Endothelial cell of umbilical vein (primary cell): ENCODE data around the gene PTPDC1. TPM values are rescaled to one million over a fixed set of nuclear protein-coding genes. Genes with fewer than 3 reads are reported as not detected.

Source experiments
- BruUV-seq: library from RNA; stranded (reverse); fragments of 400-500 nt; replicated peaks from 2 replicates; lab custom pipeline; 2021; lab: Mats Ljungman, UMichigan
- CTCF ChIA-PET: fragments of 300-600, 350-600 bp; sonication (Branson Sonifier 250); formaldehyde crosslinking; loops from one replicate; lab custom pipeline; 2021; ENCODE audit warnings: antibody characterized with exemption, inconsistent platforms; lab: Charles Lee
- POLR2A ChIA-PET: fragments of 300-600, 350-600 bp; sonication (Branson Sonifier 250); formaldehyde crosslinking; loops from one replicate; lab custom pipeline; 2021; ENCODE audit warnings: antibody characterized with exemption, inconsistent platforms; lab: Charles Lee
- DNase-seq: peaks from one replicate; pipeline ENCODE4 v3.0.0-alpha.2; 2011; ENCODE audit warnings: low read depth, low spot score
- FAIRE-seq: peaks from 2 replicates; lab custom pipeline; 2011; peaks lifted over from hg19 to GRCh38; lab: Jason Lieb, UNC
- H2AFZ ChIP-seq: 2 replicates; pipeline ENCODE4 v1.6.0; 2012; ENCODE audit warnings: low read depth, low read length, control low read depth, inconsistent platforms
- H3K27ac ChIP-seq: 2 replicates; pipeline ENCODE4 v1.5.1; 2011; ENCODE audit warnings: low read depth, mild to moderate bottlenecking, control low read depth, low read length, moderate library complexity; ENCODE audit not compliant: insufficient read depth
- H3K27me3 ChIP-seq, 2 experiments: 2 replicates each; pipeline versions ENCODE4 v1.6.0 to v1.6.1; 2011; ENCODE audit warnings: low read length in 2 of 2, mixed read lengths in 1 of 2; ENCODE audit not compliant: control insufficient read depth in 2 of 2, insufficient read depth in 2 of 2
- H3K36me3 ChIP-seq, 2 experiments: 2 replicates in 1 of 2; 3 replicates in 1 of 2; pipeline ENCODE4 v1.5.1; 2011; ENCODE audit warnings: low read length in 2 of 2, mild to moderate bottlenecking in 1 of 2, moderate library complexity in 1 of 2; ENCODE audit not compliant: control insufficient read depth in 2 of 2, insufficient read depth in 2 of 2; ENCODE audit errors: extremely low read depth in 1 of 2
- H3K4me1 ChIP-seq: 3 replicates; pipeline ENCODE4 v1.5.1; 2011; ENCODE audit warnings: mild to moderate bottlenecking, low read length; ENCODE audit not compliant: control insufficient read depth, insufficient read depth; ENCODE audit errors: extremely low read depth
- H3K4me2 ChIP-seq: 2 replicates; pipeline ENCODE4 v1.6.1; 2011; ENCODE audit warnings: low read length, control low read depth, mixed read lengths; ENCODE audit not compliant: insufficient read depth
- H3K4me3 ChIP-seq, 3 experiments: fragments of 200-600 bp in 1 of 3; sonication (generic), shearing (Covaris generic) in 1 of 3; replicated peaks in 1 of 3; 2 replicates each; pipeline ENCODE4 v1.5.1; 2011 to 2016; ENCODE audit warnings: control low read depth in 3 of 3, low read length in 3 of 3, mild to moderate bottlenecking in 2 of 3, inconsistent platforms in 1 of 3, low read depth in 1 of 3, moderate library complexity in 1 of 3; ENCODE audit not compliant: insufficient read depth in 1 of 3
- H3K79me2 ChIP-seq: 2 replicates; pipeline ENCODE4 v1.6.0; 2012; ENCODE audit warnings: low read length, inconsistent platforms; ENCODE audit not compliant: control insufficient read depth, insufficient read depth
- H3K9ac ChIP-seq: replicated peaks from 2 replicates; pipeline ENCODE3; 2011; ENCODE audit warnings: low read length, control low read depth; ENCODE audit not compliant: insufficient read depth; ENCODE audit errors: extremely low read depth
- H3K9me1 ChIP-seq: replicated peaks from 3 replicates; pipeline ENCODE4 v1.6.0; 2011; ENCODE audit warnings: mild to moderate bottlenecking, low read length; ENCODE audit not compliant: control insufficient read depth, insufficient read depth; ENCODE audit errors: extremely low read depth
- H3K9me3 ChIP-seq: replicated peaks from 2 replicates; pipeline ENCODE4 v1.5.1; 2012; ENCODE audit warnings: low read length, inconsistent platforms; ENCODE audit not compliant: control insufficient read depth, insufficient read depth
- H4K20me1 ChIP-seq: replicated peaks from 2 replicates; pipeline ENCODE3; 2011; ENCODE audit warnings: mild to moderate bottlenecking, low read length; ENCODE audit not compliant: control insufficient read depth, insufficient read depth; ENCODE audit errors: extremely low read depth
- EZH2 ChIP-seq: IDR thresholded peaks from 2 replicates; pipeline ENCODE4 v1.6.1; 2012; ENCODE audit warnings: borderline replicate concordance, low read depth, mild to moderate bottlenecking, moderate library complexity, low read length, inconsistent platforms; ENCODE audit not compliant: severe bottlenecking
- FOS ChIP-seq: IDR thresholded peaks from 2 replicates; pipeline ENCODE4 v1.6.1; 2011; ENCODE audit warnings: mild to moderate bottlenecking, low read length, moderate library complexity, borderline replicate concordance; ENCODE audit not compliant: insufficient read depth
- GATA2 ChIP-seq: IDR thresholded peaks from 2 replicates; pipeline ENCODE4 v1.7.0; 2011; ENCODE audit warnings: low read depth, mild to moderate bottlenecking, moderate library complexity, mixed read lengths, low read length; ENCODE audit not compliant: insufficient read length, insufficient read depth
- JUN ChIP-seq: IDR thresholded peaks from 2 replicates; pipeline ENCODE4 v1.6.1; 2011; ENCODE audit warnings: borderline replicate concordance, low read depth; ENCODE audit not compliant: insufficient read length, insufficient read depth
- MYC ChIP-seq: IDR thresholded peaks from one replicate; pipeline ENCODE4 v1.6.1; 2011; ENCODE audit warnings: mild to moderate bottlenecking, low read depth, low read length
- POLR2A ChIP-seq: IDR thresholded peaks from 2 replicates; pipeline ENCODE4 v1.6.1; 2012; ENCODE audit warnings: low read depth, mild to moderate bottlenecking, control low read depth, low read length
- POLR2AphosphoS5 ChIP-seq: IDR thresholded peaks from 2 replicates; pipeline ENCODE4 v1.6.1; 2012; ENCODE audit warnings: low read depth, mild to moderate bottlenecking, control low read depth, low read length, moderate library complexity; ENCODE audit not compliant: insufficient read depth
- dilution Hi-C: fragments of 300-500 bp; cut with MboI; formaldehyde crosslinking; loops from one replicate; pipeline ENCODE4 v1.15.0; 2019; ENCODE audit warnings: low sequenced_read_pairs; ENCODE audit not compliant: extremely low pct_ligation_motif_present
- intact Hi-C: fragments of 100-400 bp; cut with micrococcal nuclease; formaldehyde crosslinking; loops from one replicate; pipeline ENCODE4 v1.10.0; 2022
- polyA plus RNA-seq, 4 experiments: library from polyadenylated mRNA; depleted of rRNA in 3 of 4; stranded (reverse) in 3 of 4; unstranded in 1 of 4; fragments of >200 nt; gene quantifications; 2 replicates each; pipeline versions ENCODE4 v1.2.1 to v1.2.3, GENCODE V29; 2011 to 2012; ENCODE audit warnings: missing spikeins in 1 of 4
- total RNA-seq: library from RNA; stranded (reverse); gene quantifications from 2 replicates; pipeline ENCODE4 v1.2.3, GENCODE V29; 2021
- TF ChIP-seq, protein P1 (sequence below), 2 donors: IDR thresholded peaks; 1 replicate in 1 of 2; 2 replicates in 1 of 2; pipeline ENCODE4 v1.5.1; 2011; ENCODE audit warnings: low read length in 2 of 2, mild to moderate bottlenecking in 2 of 2, moderate library complexity in 2 of 2, control low read depth in 1 of 2, inconsistent platforms in 1 of 2, low read depth in 1 of 2; ENCODE audit not compliant: insufficient read depth in 1 of 2; ENCODE audit errors: extremely low read depth in 1 of 2
- TF ChIP-seq, protein P2 (sequence below): IDR thresholded peaks from 2 replicates; pipeline ENCODE4 v1.6.1; 2011; ENCODE audit not compliant: insufficient read depth, insufficient read length

The PTPDC1 gene
- total and polyA plus RNA-seq, 2 donors (not counting 3 experiments of a cell fraction or from before 2014, with no cell fraction given): 4.3 to 9.1 TPM

DNA sequence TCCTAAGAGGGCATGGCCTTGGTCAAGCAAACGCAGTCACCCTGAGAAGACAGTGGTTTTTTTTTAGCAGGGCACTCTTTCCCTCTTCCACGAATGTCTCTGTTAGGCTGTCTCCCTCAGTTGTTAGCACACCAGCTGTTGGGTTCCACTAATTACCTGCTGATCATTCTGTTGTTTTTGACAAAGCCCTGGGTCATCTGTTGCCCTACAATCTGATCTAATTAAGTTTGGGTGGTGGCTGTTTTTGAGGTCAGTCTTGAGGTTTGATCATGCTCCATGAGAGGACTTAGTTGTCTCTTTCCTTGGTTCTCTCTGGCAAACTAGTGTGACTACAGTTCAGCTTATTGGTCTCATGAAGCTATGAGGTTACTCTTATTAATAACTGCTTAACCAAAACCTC lies 5.0 kb upstream of the PTPDC1 start:
- DNase-seq (no peak), FAIRE-seq (no peak)
- no peak overlapping the region for H2AFZ ChIP-seq
- no peaks in the 10 kb centered on the region for H3K27me3 ChIP-seq
- CTCF ChIA-PET: interaction anchor here (1.0 kb wide), 1 partner anchor 134 kb away, joined by 4 read pairs; no protein-coding TSS in a partner anchor
- dilution Hi-C loops: no loop called here
- H4K20me1 ChIP-seq: no peaks in the 10 kb centered on the region
- no peak for TF ChIP-seq EZH2
- TF ChIP-seq, protein P1, sequence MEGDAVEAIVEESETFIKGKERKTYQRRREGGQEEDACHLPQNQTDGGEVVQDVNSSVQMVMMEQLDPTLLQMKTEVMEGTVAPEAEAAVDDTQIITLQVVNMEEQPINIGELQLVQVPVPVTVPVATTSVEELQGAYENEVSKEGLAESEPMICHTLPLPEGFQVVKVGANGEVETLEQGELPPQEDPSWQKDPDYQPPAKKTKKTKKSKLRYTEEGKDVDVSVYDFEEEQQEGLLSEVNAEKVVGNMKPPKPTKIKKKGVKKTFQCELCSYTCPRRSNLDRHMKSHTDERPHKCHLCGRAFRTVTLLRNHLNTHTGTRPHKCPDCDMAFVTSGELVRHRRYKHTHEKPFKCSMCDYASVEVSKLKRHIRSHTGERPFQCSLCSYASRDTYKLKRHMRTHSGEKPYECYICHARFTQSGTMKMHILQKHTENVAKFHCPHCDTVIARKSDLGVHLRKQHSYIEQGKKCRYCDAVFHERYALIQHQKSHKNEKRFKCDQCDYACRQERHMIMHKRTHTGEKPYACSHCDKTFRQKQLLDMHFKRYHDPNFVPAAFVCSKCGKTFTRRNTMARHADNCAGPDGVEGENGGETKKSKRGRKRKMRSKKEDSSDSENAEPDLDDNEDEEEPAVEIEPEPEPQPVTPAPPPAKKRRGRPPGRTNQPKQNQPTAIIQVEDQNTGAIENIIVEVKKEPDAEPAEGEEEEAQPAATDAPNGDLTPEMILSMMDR (IDR thresholded peaks at IDR 0.05; ENCODE audit: extremely low read depth in 1 of 2, insufficient read depth in 1 of 2, low read depth in 1 of 2, low read length in 2 of 2): no peak
- TF ChIP-seq FOS: no peak
- TF ChIP-seq JUN: no peak
- TF ChIP-seq, protein P2, sequence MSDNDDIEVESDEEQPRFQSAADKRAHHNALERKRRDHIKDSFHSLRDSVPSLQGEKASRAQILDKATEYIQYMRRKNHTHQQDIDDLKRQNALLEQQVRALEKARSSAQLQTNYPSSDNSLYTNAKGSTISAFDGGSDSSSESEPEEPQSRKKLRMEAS: no peak
- TF ChIP-seq MYC: no peak
- TF ChIP-seq POLR2AphosphoS5: no peak
- no peak for TF ChIP-seq GATA2
- no peak for TF ChIP-seq POLR2A
- H3K4me2 ChIP-seq: no peak overlapping the region
- H3K9me3 ChIP-seq: no peaks in the 10 kb centered on the region
- peaks cover under 1% of the 10 kb centered on the region for H3K4me1 ChIP-seq
- POLR2A ChIA-PET: no interaction called here
- no peaks in the 10 kb centered on the region for H3K9me1 ChIP-seq
- H3K36me3 ChIP-seq: no peaks in the 10 kb centered on the region
- BruUV-seq: no TSS peak
- H3K4me3 ChIP-seq: no peak overlapping the region
- H3K27ac ChIP-seq: no peak overlapping the region
- no peaks in the 10 kb centered on the region for H3K79me2 ChIP-seq
- intact Hi-C loops: no loop called here
- no peak overlapping the region for H3K9ac ChIP-seq
